Activated T-helper 9 cell treated with anti-CD3 and anti-CD28 coated beads, Interleukin-2, amount 50 U/mL, for 16 hours (primary cell): ENCODE data around the gene MAPK8.
"Not testable (repeated sequence)": the region's sequence is repeated elsewhere in the genome, so short reads cannot be mapped to it uniquely, and the experiment has no call there.

Experiments
- DNase-seq: peaks from one replicate; pipeline ENCODE4 v3.0.0-alpha.2; 2020; ENCODE audit warnings: low read depth

The MAPK8 gene

GRCh38 chr10:48336978-48337599, 30.6 kb downstream of the MAPK8 start:
- DNase-seq = no peak

- DNase-seq = no peak
Observed at GRCh38 chr10:48340734-48341133, 34.3 kb downstream of the MAPK8 start.

GRCh38 chr10:48343106-48343505, 36.6 kb downstream of the MAPK8 start:
- no peak for DNase-seq

GRCh38 chr10:48343921-48344598, 37.6 kb downstream of the MAPK8 start:
- no peak for DNase-seq

- not testable (repeated sequence) for DNase-seq
Observed at GRCh38 chr10:48346248-48346647, 39.8 kb downstream of the MAPK8 start.

GRCh38 chr10:48347539-48347938, 41.1 kb downstream of the MAPK8 start:
- not testable (repeated sequence) for DNase-seq

GRCh38 chr10:48347943-48348342, 41.5 kb downstream of the MAPK8 start:
- DNase-seq = not testable (repeated sequence)

GRCh38 chr10:48353246-48353645, 46.8 kb downstream of the MAPK8 start:
- DNase-seq = no peak

GRCh38 chr10:48357631-48358030, 51.2 kb downstream of the MAPK8 start:
- no peak for DNase-seq

GRCh38 chr10:48358162-48358561, 51.7 kb downstream of the MAPK8 start:
- DNase-seq = no peak

GRCh38 chr10:48358838-48359237, 52.4 kb downstream of the MAPK8 start:
- no peak for DNase-seq

- no peak for DNase-seq
Observed at GRCh38 chr10:48361176-48361575, 54.7 kb downstream of the MAPK8 start.

- no peak for DNase-seq
Observed at GRCh38 chr10:48363617-48364355, 57.3 kb downstream of the MAPK8 start.

GRCh38 chr10:48364659-48365405, 58.4 kb downstream of the MAPK8 start:
- no peak for DNase-seq

- DNase-seq = no peak
Observed at GRCh38 chr10:48365668-48366067, 59.2 kb downstream of the MAPK8 start.

GRCh38 chr10:48366261-48366660, 59.8 kb downstream of the MAPK8 start:
- no peak for DNase-seq

- no peak for DNase-seq
Observed at GRCh38 chr10:48369501-48369900, 63.0 kb downstream of the MAPK8 start.

- DNase-seq = no peak
Observed at GRCh38 chr10:48377751-48378530, 71.5 kb downstream of the MAPK8 start.

- no peak for DNase-seq
Observed at GRCh38 chr10:48378675-48379074, 72.2 kb downstream of the MAPK8 start.

- no peak for DNase-seq
Observed at GRCh38 chr10:48381971-48382370, 75.5 kb downstream of the MAPK8 start.

GRCh38 chr10:48382982-48383381, 76.5 kb downstream of the MAPK8 start:
- no peak for DNase-seq

GRCh38 chr10:48383393-48383792, 76.9 kb downstream of the MAPK8 start:
- no peak for DNase-seq
